B cell (primary cell): Measurements from ENCODE around the gene IVNS1ABP. TPM values are rescaled to one million over a fixed set of nuclear protein-coding genes. Genes with fewer than 3 reads are reported as not detected.

Experiments used
- ATAC-seq: fragments of 200-7000 bp; cut with Tn5 transposase; one replicate; pipeline ENCODE4 v1.10.0; 2021; ENCODE audit warnings: low read depth, mild to moderate bottlenecking, moderate number of reproducible peaks, moderate library complexity
- CTCF ChIA-PET: fragments of 350-600 bp; sonication (Branson Sonifier 250); formaldehyde crosslinking; loops from one replicate; lab custom pipeline; 2021; ENCODE audit warnings: antibody characterized with exemption, inconsistent platforms; lab: Charles Lee
- POLR2A ChIA-PET: fragments of 350-600 bp; sonication (Branson Sonifier 250); formaldehyde crosslinking; loops from one replicate; lab custom pipeline; 2021; ENCODE audit warnings: antibody characterized with exemption; lab: Charles Lee
- DNase-seq: peaks from one replicate; pipeline ENCODE4 v3.0.0; 2013
- H2AFZ ChIP-seq: 2 replicates; pipeline ENCODE4 v1.6.1; 2012; ENCODE audit warnings: mild to moderate bottlenecking, low read depth, low read length; ENCODE audit not compliant: insufficient read depth, poor library complexity, severe bottlenecking
- H3K27ac ChIP-seq, 2 donors: 1 replicate in 1 of 2; 2 replicates in 1 of 2; pipeline ENCODE4 v1.5.1; 2012 to 2013; ENCODE audit warnings: low read length in 2 of 2, mild to moderate bottlenecking in 2 of 2, moderate library complexity in 1 of 2
- H3K27me3 ChIP-seq, 4 experiments: fragments of 200-600 bp in 1 of 4; sonication (generic) in 1 of 4; replicated peaks in 1 of 4; 1 replicate in 2 of 4; 2 replicates in 2 of 4; pipeline versions ENCODE4 v1.6.1 to v1.7.0; 2013 to 2016; ENCODE audit warnings: low read length in 3 of 4, mild to moderate bottlenecking in 2 of 4, mixed read lengths in 1 of 4, moderate library complexity in 1 of 4; ENCODE audit not compliant: insufficient read depth in 4 of 4, control insufficient read depth in 3 of 4; ENCODE audit errors: control extremely low read depth in 1 of 4
- H3K36me3 ChIP-seq, 2 experiments: replicated peaks in 1 of 2; 1 replicate in 1 of 2; 2 replicates in 1 of 2; pipeline versions ENCODE4 v1.6.1 to v1.7.1; 2013; ENCODE audit warnings: low read length in 1 of 2; ENCODE audit not compliant: insufficient read depth in 2 of 2, control insufficient read depth in 1 of 2; ENCODE audit errors: control extremely low read depth in 1 of 2, extremely low read depth in 1 of 2
- H3K4me1 ChIP-seq, 2 donors: fragments of 200-600 bp in 1 of 2; sonication (generic) in 1 of 2; 1 replicate in 1 of 2; 2 replicates in 1 of 2; pipeline versions ENCODE4 v1.5.1 to v1.6.1; 2013 to 2017; ENCODE audit warnings: low read length in 2 of 2; ENCODE audit not compliant: control insufficient read depth in 2 of 2, insufficient read depth in 2 of 2
- H3K4me2 ChIP-seq: replicated peaks from 2 replicates; pipeline ENCODE3; 2012; ENCODE audit warnings: mild to moderate bottlenecking, low read depth, low read length; ENCODE audit not compliant: poor library complexity, severe bottlenecking
- H3K4me3 ChIP-seq, 5 experiments: fragments of 200-600 bp in 1 of 5; sonication (generic) in 1 of 5; 1 replicate in 3 of 5; 2 replicates in 2 of 5; pipeline versions ENCODE4 v1.5.1 to v1.7.0; 2011 to 2016; ENCODE audit warnings: low read length in 4 of 5, mild to moderate bottlenecking in 4 of 5, low read depth in 2 of 5, control low read depth in 1 of 5, moderate library complexity in 1 of 5; ENCODE audit not compliant: insufficient read depth in 1 of 5; ENCODE audit errors: control extremely low read depth in 1 of 5, extremely low read depth in 1 of 5
- H3K79me2 ChIP-seq: fragments of 200-600 bp; sonication (generic); one replicate; pipeline ENCODE4 v1.6.0; 2016; ENCODE audit warnings: low read length; ENCODE audit not compliant: control insufficient read depth, insufficient read depth
- H3K9ac ChIP-seq: fragments of 200-600 bp; sonication (generic); 2 replicates; pipeline ENCODE4 v1.6.1; 2017; ENCODE audit warnings: mild to moderate bottlenecking, low read length, moderate library complexity
- H3K9me3 ChIP-seq, 3 donors: one replicate each; pipeline versions ENCODE4 v1.6.1 to v1.7.1; 2013; ENCODE audit warnings: low read length in 2 of 3; ENCODE audit not compliant: control insufficient read depth in 2 of 3, insufficient read depth in 1 of 3; ENCODE audit errors: control extremely low read depth in 1 of 3
- H4K20me1 ChIP-seq: 2 replicates; pipeline ENCODE4 v1.6.0; 2012; ENCODE audit warnings: mild to moderate bottlenecking, low read length; ENCODE audit not compliant: insufficient read depth, control insufficient read depth, poor library complexity, severe bottlenecking
- H3K27ac Mint-ChIP-seq: one replicate; pipeline ENCODE4 v1.8.0; 2021; ENCODE audit warnings: mixed read lengths
- H3K27me3 Mint-ChIP-seq: one replicate; pipeline ENCODE4 v1.8.0; 2021; ENCODE audit warnings: mixed read lengths
- H3K4me1 Mint-ChIP-seq: one replicate; pipeline ENCODE4 v1.8.0; 2021; ENCODE audit warnings: mixed read lengths
- H3K4me3 Mint-ChIP-seq: one replicate; pipeline ENCODE4 v1.8.0; 2021; ENCODE audit warnings: mixed read lengths
- H3K9me3 Mint-ChIP-seq: one replicate; pipeline ENCODE4 v1.8.0; 2022; ENCODE audit warnings: mixed read lengths; ENCODE audit not compliant: insufficient read depth
- CTCF ChIP-seq: fragments of 200-600 bp; IDR thresholded peaks from one replicate; pipeline ENCODE4 v1.8.0; 2022; ENCODE audit warnings: antibody characterized with exemption, mild to moderate bottlenecking
- EZH2 ChIP-seq: IDR thresholded peaks from 2 replicates; pipeline ENCODE4 v1.6.1; 2012; ENCODE audit warnings: borderline replicate concordance, low read depth, mild to moderate bottlenecking, moderate library complexity, low read length; ENCODE audit not compliant: insufficient read depth, poor library complexity, severe bottlenecking
- WGBS: methylation state at CpG from one replicate; pipeline ENCODE4 v1.1.5; 2013; ENCODE audit warnings: missing lambda C conversion rate; ENCODE audit not compliant: insufficient coverage; 5-methylcytosine and 5-hydroxymethylcytosine counted together
- intact Hi-C: fragments of 100-400 bp; cut with micrococcal nuclease; formaldehyde crosslinking; loops from one replicate; pipeline ENCODE4 v1.10.0; 2022
- polyA plus RNA-seq: library from polyadenylated mRNA; depleted of rRNA; stranded (reverse); fragments of >200 nt; gene quantifications from 2 replicates; pipeline ENCODE4 v1.2.3, GENCODE V29; 2012
- total RNA-seq, 2 donors: library from RNA; stranded (reverse); fragments of 120-200 nt in 1 of 2; gene quantifications; 1 replicate in 1 of 2; 2 replicates in 1 of 2; pipeline versions ENCODE4 v1.2.3 to v1.2.4, GENCODE V29; 2013 to 2022

The IVNS1ABP gene
- total and polyA plus RNA-seq, 2 donors (not counting 1 experiment from before 2014, with no cell fraction given): 42.9 to 87.0 TPM

- H3K9me3 Mint-ChIP-seq: no peaks in the 10 kb centered on the region
- H3K27me3 Mint-ChIP-seq: no peaks in the 10 kb centered on the region
- ATAC-seq (no peak), DNase-seq (no peak)
- no peak overlapping the region for H3K27ac Mint-ChIP-seq
- Histone ChIP-seq H3K79me2 (no peaks in the 10 kb centered on the region), H3K9ac (no peak overlapping the region), H3K4me2 (no peak overlapping the region), H3K4me3 (no peak overlapping the region), H3K27me3 (no peaks in the 10 kb centered on the region), H3K27ac (no peak overlapping the region), H2AFZ (no peak overlapping the region), H3K4me1 (peaks cover 21 to 22% of the 10 kb centered on the region in 2 donors), H4K20me1 (no peaks in the 10 kb centered on the region), H3K9me3 (no peaks in the 10 kb centered on the region), H3K36me3 (no peaks in the 10 kb centered on the region)
- H3K4me3 Mint-ChIP-seq: no peak overlapping the region
- peaks cover 28% of the 10 kb centered on the region for H3K4me1 Mint-ChIP-seq
- POLR2A ChIA-PET: interaction anchor here (0.7 kb wide), 1 partner anchor 27 kb away, joined by 3 read pairs; no protein-coding TSS in a partner anchor
- no CpG with 5 or more reads among the region's 1 CpG for WGBS
- no peak for TF ChIP-seq EZH2
- TF ChIP-seq CTCF: no peak
- intact Hi-C loops: no loop called here
- CTCF ChIA-PET: interaction anchor here (0.6 to 0.7 kb wide), 4 partner anchors 19 to 276 kb away, joined by 3 read pairs; no protein-coding TSS in a partner anchor
These were observed 31.9 kb upstream of the IVNS1ABP start for GRCh38 chr1:185348985-185349384.

GRCh38 chr1:185348296-185348695 lies 31.3 kb upstream of the IVNS1ABP start:
- Mint-ChIP-seq H3K27ac (no peak overlapping the region), H3K4me3 (no peak overlapping the region), H3K4me1 (peaks cover 28% of the 10 kb centered on the region), H3K27me3 (no peaks in the 10 kb centered on the region), H3K9me3 (no peaks in the 10 kb centered on the region)
- Histone ChIP-seq H3K9me3 (no peaks in the 10 kb centered on the region), H2AFZ (no peak overlapping the region), H3K27me3 (no peaks in the 10 kb centered on the region), H3K79me2 (no peaks in the 10 kb centered on the region), H3K4me2 (no peak overlapping the region), H3K36me3 (no peaks in the 10 kb centered on the region), H3K4me3 (no peak overlapping the region), H3K9ac (no peak overlapping the region), H3K27ac (no peak overlapping the region), H4K20me1 (no peaks in the 10 kb centered on the region), H3K4me1 (peaks cover 21 to 22% of the 10 kb centered on the region in 2 donors)
- intact Hi-C loops: no loop called here
- ATAC-seq: no peak
- WGBS: no CpG with 5 or more reads among the region's 1 CpG
- CTCF ChIA-PET: interaction anchor here (0.6 to 0.7 kb wide), 2 partner anchors 98 to 248 kb away, joined by 3 read pairs; no protein-coding TSS in a partner anchor
- DNase-seq: no peak
- TF ChIP-seq CTCF: no peak
- no peak for TF ChIP-seq EZH2
- POLR2A ChIA-PET: no interaction called here
